NCI-H446 (cell line): ENCODE results near the gene LRCH3.
A peak's percentile ranks its signal among the peaks of the same experiment; 100 is the strongest.

Experiments used
- DNase-seq, 2 experiments: peaks; one replicate each; lab custom pipeline; 2025; lab: John Stamatoyannopoulos, UW

Gene LRCH3

GRCh38 chr3:197791892-197792647 is 1.0 kb downstream of the LRCH3 start:
- no peak for DNase-seq

- DNase-seq, result no peak
These were observed 2.2 kb downstream of the LRCH3 start for GRCh38 chr3:197793247-197793646.

GRCh38 chr3:197794115-197794514 is 3.1 kb downstream of the LRCH3 start:
- DNase-seq, result no peak

- DNase-seq, result no peak
These were observed 4.1 kb downstream of the LRCH3 start for GRCh38 chr3:197795200-197795599.

GRCh38 chr3:197796087-197796486 is 5.0 kb downstream of the LRCH3 start:
- DNase-seq, result no peak

- DNase-seq, result no peak
These were observed 7.8 kb downstream of the LRCH3 start for GRCh38 chr3:197798863-197799262.

- no peak for DNase-seq
These were observed 9.3 kb downstream of the LRCH3 start for GRCh38 chr3:197800379-197800778.

- DNase-seq, result peak in 1 of 2 experiments; percentile 23
These were observed 11.1 kb downstream of the LRCH3 start for GRCh38 chr3:197801891-197802778.

GRCh38 chr3:197802779-197803459 is 11.9 kb downstream of the LRCH3 start:
- no peak for DNase-seq

GRCh38 chr3:197804511-197804910 is 13.5 kb downstream of the LRCH3 start:
- no peak for DNase-seq

GRCh38 chr3:197807969-197808587 is 17.0 kb downstream of the LRCH3 start:
- no peak for DNase-seq

- DNase-seq, result no peak
These were observed 18.4 kb downstream of the LRCH3 start for GRCh38 chr3:197809356-197810020.

GRCh38 chr3:197810901-197811300 is 19.8 kb downstream of the LRCH3 start:
- no peak for DNase-seq

- DNase-seq, result no peak
These were observed 20.3 kb downstream of the LRCH3 start for GRCh38 chr3:197811343-197811742.

GRCh38 chr3:197814372-197814771 is 23.3 kb downstream of the LRCH3 start:
- no peak for DNase-seq

- DNase-seq, result no peak
These were observed 29.7 kb downstream of the LRCH3 start for GRCh38 chr3:197820550-197821335.

GRCh38 chr3:197829397-197830045 is 38.5 kb downstream of the LRCH3 start:
- no peak for DNase-seq

- DNase-seq, result no peak
These were observed 39.4 kb downstream of the LRCH3 start for GRCh38 chr3:197830308-197830966.

- DNase-seq, result no peak
These were observed 39.9 kb downstream of the LRCH3 start for GRCh38 chr3:197830967-197831313.
